GM13976 (cell line): Measurements from ENCODE around the gene LMX1A.

Source experiments
- DNase-seq: peaks from one replicate; pipeline ENCODE4 v3.0.0; 2012; ENCODE audit warnings: low spot score
- in situ Hi-C: fragments of 300-500 bp; cut with MboI; formaldehyde crosslinking; loops from one replicate; pipeline ENCODE4 v1.12.0; 2022; ENCODE audit warnings: low sequenced_read_pairs, mixed read lengths, inconsistent platforms; ENCODE audit not compliant: unreplicated experiment
- TF ChIP-seq, protein P1 (sequence below): IDR thresholded peaks from 2 replicates; pipeline ENCODE4 v1.5.1; 2012; ENCODE audit warnings: borderline replicate concordance, mild to moderate bottlenecking; ENCODE audit not compliant: insufficient read depth; ENCODE audit errors: extremely low read depth, missing control alignments, control extremely low read depth

Gene LMX1A

DNA sequence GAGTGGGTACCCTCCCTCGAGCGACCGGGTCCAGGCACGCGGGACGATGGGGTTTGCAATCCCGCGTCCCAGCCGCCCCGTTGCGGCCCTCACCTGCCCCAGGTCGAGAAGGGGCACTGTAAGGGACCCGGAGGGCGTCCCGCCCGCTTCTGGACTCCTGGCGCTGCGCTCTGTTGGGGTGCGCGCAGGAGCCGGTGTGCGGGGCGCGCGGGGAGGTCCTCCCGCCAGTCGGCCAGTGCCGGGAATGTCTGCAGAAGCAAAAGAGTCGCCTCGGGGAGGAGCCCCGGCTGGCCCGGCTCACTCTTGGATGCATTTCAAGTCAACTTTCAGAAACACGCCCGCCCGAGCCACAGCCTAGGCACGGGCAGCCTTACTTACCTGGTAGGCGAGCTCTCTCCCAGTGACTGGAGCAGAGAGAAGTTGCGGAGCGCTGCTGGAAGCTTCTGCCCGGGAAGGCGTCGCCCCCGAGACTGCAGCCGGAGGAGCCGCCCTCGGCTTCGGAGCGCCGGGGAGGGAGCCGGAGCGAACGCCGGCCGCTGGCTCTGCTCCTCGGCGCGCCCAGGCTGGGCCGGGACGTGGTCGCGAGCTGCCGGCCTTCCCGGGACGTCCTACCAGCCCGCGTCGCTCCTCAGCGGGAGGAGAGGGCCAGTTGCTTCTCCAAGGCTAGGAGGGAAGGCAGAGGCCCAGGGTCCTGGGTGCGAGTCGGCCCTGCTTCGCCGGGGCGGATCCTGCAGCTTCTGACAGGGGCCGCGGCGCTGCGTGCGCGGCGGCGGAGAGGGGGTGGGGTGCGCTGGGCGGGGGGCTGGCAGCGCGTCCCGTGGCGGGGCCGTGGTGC is at the start of gene LMX1A:
LMX1A (minus strand) TSS at position 739 of the 835 bp plus-strand sequence. CDS start 1,156 bp downstream, outside the sequence.
- peak; percentile 35 for DNase-seq
- in situ Hi-C loops, result no loop called here
- TF ChIP-seq, protein P1, sequence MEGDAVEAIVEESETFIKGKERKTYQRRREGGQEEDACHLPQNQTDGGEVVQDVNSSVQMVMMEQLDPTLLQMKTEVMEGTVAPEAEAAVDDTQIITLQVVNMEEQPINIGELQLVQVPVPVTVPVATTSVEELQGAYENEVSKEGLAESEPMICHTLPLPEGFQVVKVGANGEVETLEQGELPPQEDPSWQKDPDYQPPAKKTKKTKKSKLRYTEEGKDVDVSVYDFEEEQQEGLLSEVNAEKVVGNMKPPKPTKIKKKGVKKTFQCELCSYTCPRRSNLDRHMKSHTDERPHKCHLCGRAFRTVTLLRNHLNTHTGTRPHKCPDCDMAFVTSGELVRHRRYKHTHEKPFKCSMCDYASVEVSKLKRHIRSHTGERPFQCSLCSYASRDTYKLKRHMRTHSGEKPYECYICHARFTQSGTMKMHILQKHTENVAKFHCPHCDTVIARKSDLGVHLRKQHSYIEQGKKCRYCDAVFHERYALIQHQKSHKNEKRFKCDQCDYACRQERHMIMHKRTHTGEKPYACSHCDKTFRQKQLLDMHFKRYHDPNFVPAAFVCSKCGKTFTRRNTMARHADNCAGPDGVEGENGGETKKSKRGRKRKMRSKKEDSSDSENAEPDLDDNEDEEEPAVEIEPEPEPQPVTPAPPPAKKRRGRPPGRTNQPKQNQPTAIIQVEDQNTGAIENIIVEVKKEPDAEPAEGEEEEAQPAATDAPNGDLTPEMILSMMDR, result no peak

DNA sequence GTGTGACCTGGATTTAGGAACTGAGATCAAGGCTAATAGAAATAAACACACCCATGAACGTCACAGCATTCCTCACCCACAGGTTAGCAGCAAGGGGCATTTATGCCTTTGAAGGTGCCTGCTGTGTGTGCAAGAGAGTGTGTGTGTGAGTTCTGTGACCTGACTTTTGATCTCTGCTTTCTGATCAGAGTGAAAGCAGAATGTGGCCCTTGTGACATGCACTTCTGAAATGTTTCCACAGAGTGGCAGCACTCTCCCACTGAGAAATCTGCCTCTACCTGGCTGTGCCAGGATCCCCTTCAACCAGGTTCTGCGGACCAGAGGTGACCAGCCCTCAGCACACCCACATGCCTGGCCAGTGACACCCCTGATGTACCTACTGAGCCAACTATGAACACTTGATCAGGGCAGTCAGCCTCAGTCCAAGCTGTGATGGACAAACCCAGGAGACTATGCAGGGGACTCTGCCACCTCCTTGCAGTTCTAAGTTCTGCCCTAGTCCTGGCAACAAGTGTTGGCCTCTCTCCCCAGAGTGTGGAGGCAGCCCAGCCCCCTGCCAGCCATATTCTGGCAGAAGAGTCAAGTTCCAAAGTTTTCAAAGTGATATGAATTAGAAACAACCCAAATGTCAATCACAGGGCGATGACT is 47.4 kb upstream of the LMX1A start:
- TF ChIP-seq, protein P1, result peak; percentile 31
- DNase-seq, result peak; percentile 50
- in situ Hi-C loops, result no loop called here

DNA sequence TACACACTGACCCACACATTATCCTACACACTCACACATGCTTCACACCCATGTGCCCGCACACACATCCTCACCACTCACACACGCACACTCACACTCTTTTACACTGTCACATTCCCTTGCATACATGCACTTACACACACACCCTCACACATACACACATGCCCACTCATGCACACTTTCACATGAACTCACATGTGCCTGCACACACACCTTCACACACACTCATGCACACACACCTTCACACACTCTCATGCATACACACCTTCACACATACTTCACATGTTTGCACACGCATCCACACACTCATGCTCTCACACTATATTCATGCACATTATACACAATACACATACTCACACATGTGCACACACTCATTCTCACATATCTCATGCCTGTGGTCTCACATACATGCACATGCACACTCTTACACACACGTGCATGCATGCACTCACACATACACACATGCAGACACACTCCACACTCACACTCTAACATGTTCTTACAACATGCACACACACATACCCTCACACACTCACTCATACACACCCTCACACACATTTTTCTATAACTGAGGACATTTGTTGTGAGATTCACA is 46.1 kb upstream of the LMX1A start:
- in situ Hi-C loops, result no loop called here
- no peak for DNase-seq
- TF ChIP-seq, protein P1, result no peak

DNA sequence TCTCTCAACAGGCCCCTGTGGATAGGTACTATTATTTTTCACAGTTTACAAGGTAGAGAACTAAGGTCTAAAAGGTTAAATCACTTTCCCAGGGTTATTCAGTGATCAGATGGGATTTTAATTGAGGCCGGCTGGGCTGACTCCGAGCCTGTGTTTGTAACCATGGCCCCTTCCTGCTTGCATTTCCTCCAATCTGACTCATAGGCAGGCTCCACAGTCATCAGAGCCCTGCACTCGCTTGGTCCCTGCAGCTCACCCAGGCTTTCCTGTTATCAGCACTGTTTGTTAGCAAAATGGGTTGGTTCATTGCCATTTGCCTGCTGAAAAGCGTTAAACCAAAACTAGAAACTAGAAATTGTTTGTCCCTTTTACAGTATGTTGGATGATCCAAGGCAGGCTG is 41.4 kb upstream of the LMX1A start:
- in situ Hi-C loops, result loop anchor here (10.0 kb wide), 1 partner anchor 507 kb away; no protein-coding TSS in a partner anchor
- DNase-seq, result no peak
- TF ChIP-seq, protein P1, result no peak

DNA sequence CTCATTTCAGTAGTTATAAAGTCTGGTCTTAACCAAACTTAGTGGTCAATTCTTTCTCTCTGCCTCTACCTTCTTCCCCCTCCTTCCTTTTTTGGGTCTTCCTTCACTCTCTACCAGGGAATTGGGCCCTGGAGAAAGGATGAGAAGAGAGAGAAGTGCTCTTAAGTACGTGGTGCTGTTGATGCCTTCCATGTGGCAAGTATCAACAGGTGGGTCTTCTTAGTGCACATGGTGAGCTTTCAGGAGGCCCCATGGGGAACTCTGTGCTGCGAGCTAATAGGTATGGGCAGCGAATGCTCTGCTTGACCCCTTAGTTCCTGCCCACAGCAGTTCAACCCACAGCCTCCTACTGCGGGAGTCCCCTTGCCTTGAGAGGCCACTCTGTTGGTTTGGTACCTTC is 39.4 kb upstream of the LMX1A start:
- TF ChIP-seq, protein P1, result no peak
- no peak for DNase-seq
- in situ Hi-C loops, result loop anchor here (10.0 kb wide), 1 partner anchor 509 kb away; no protein-coding TSS in a partner anchor

DNA sequence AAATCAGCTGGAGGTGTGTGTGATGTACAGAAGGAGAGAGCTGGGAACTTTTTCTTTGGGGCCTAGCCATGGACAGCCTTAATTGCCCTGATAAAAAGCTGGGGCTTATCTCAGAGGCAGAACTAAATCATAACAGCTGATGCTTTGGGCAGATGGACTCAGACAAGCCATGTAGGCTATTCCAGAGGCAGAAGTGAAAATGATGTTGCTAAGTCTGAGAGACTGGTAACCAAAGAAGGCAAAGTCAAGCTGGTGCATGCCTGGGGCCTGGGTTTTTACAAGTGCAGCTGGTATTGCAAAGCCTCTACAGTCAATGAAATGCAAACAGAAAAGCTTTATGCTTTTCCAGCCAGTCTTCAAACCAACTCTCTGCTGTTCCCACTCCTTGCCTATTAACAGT is 39.0 kb upstream of the LMX1A start:
- in situ Hi-C loops, result loop anchor here (10.0 kb wide), 1 partner anchor 509 kb away; no protein-coding TSS in a partner anchor
- no peak for DNase-seq
- TF ChIP-seq, protein P1, result no peak
